Neural cell (in vitro differentiated cells): ENCODE results near the gene SIL1. TPM values are rescaled to one million over a fixed set of nuclear protein-coding genes. Genes with fewer than 3 reads are reported as not detected.

Experiments used
- H2AFZ ChIP-seq: fragments of 200-600, 300-800 bp; sonication (generic), shearing (Covaris generic); 2 replicates; pipeline ENCODE4 v1.6.0; 2014; ENCODE audit warnings: low read depth, mild to moderate bottlenecking, antibody characterized with exemption, low read length, moderate library complexity
- H3F3A ChIP-seq: fragments of 200-600 bp; shearing (Covaris generic); 2 replicates; pipeline ENCODE4 v1.6.1; 2016; ENCODE audit warnings: mild to moderate bottlenecking, moderate library complexity, mixed read lengths, antibody characterized with exemption, low read length; ENCODE audit not compliant: insufficient read depth, poor library complexity, severe bottlenecking
- H3K27ac ChIP-seq: fragments of 200-600, 300-800 bp; sonication (generic), shearing (Covaris generic); 2 replicates; pipeline ENCODE4 v1.5.1; 2014; ENCODE audit warnings: mild to moderate bottlenecking, low read length, moderate library complexity
- H3K27me3 ChIP-seq: fragments of 300-800, 200-600 bp; sonication (generic), shearing (Covaris generic); 2 replicates; pipeline ENCODE4 v1.6.0; 2014; ENCODE audit warnings: mild to moderate bottlenecking, low read depth, low read length, moderate library complexity; ENCODE audit not compliant: insufficient read depth
- H3K36me3 ChIP-seq: fragments of 300-800, 200-600 bp; sonication (generic), shearing (Covaris generic); 2 replicates; pipeline ENCODE4 v1.5.1; 2014; ENCODE audit warnings: mild to moderate bottlenecking, antibody characterized with exemption, low read length, moderate library complexity; ENCODE audit not compliant: insufficient read depth
- H3K4me2 ChIP-seq: fragments of 300-800, 200-600 bp; sonication (generic), shearing (Covaris generic); 2 replicates; pipeline ENCODE4 v1.6.0; 2014; ENCODE audit warnings: mild to moderate bottlenecking, low read length
- H3K4me3 ChIP-seq: fragments of 300-800, 200-600 bp; sonication (generic), shearing (Covaris generic); 2 replicates; pipeline ENCODE4 v1.5.1; 2014; ENCODE audit warnings: mild to moderate bottlenecking, low read length, moderate library complexity
- H3K79me2 ChIP-seq: fragments of 200-600 bp; shearing (Covaris generic); replicated peaks from 2 replicates; pipeline ENCODE4 v1.6.0; 2014; ENCODE audit warnings: mild to moderate bottlenecking, low read length, moderate library complexity; ENCODE audit not compliant: insufficient read depth
- H3K9ac ChIP-seq: fragments of 300-800, 200-600 bp; sonication (generic), shearing (Covaris generic); 2 replicates; pipeline ENCODE4 v1.6.1; 2016; ENCODE audit warnings: mild to moderate bottlenecking, low read length, mixed read lengths
- H3K9me2 ChIP-seq: fragments of 200-600 bp; shearing (Covaris generic); 2 replicates; pipeline ENCODE4 v1.6.1; 2016; ENCODE audit warnings: mild to moderate bottlenecking, low read length, mixed read lengths; ENCODE audit not compliant: insufficient read depth
- H3K9me3 ChIP-seq: fragments of 200-600, 300-800 bp; sonication (generic), shearing (Covaris generic); 2 replicates; pipeline ENCODE4 v1.6.1; 2016; ENCODE audit warnings: mild to moderate bottlenecking, mixed run types, low read length, moderate library complexity, mixed read lengths
- H4K20me1 ChIP-seq: fragments of 200-600 bp; shearing (Covaris generic); 2 replicates; pipeline ENCODE4 v1.6.1; 2016; ENCODE audit warnings: mild to moderate bottlenecking, mixed run types; ENCODE audit not compliant: insufficient read depth
- EP300 ChIP-seq: fragments of 450-650 bp; conservative IDR thresholded peaks from 2 replicates; pipeline ENCODE4 v1.6.1; 2014; ENCODE audit warnings: antibody characterized with exemption, mild to moderate bottlenecking, moderate library complexity; ENCODE audit not compliant: poor library complexity, severe bottlenecking
- EZH2 ChIP-seq: fragments of 200-600, 300-800 bp; shearing (Covaris generic), sonication (generic); IDR thresholded peaks from 2 replicates; pipeline ENCODE4 v1.6.1; 2014; ENCODE audit warnings: antibody characterized with exemption, low read length, borderline replicate concordance, mild to moderate bottlenecking; ENCODE audit not compliant: insufficient read depth, poor library complexity, severe bottlenecking
- MXI1 ChIP-seq: fragments of 450-650 bp; conservative IDR thresholded peaks from 2 replicates; pipeline ENCODE4 v1.6.1; 2014; ENCODE audit warnings: antibody characterized with exemption, mild to moderate bottlenecking; ENCODE audit not compliant: poor library complexity, severe bottlenecking
- POLR2AphosphoS5 ChIP-seq: IDR thresholded peaks from 2 replicates; pipeline ENCODE4 v1.6.1; 2012
- RAD21 ChIP-seq: fragments of 450-650 bp; conservative IDR thresholded peaks from 2 replicates; pipeline ENCODE4 v1.6.1; 2014; ENCODE audit warnings: antibody characterized with exemption, mild to moderate bottlenecking, moderate library complexity
- SMC3 ChIP-seq: fragments of 450-650 bp; conservative IDR thresholded peaks from 2 replicates; pipeline ENCODE4 v1.6.1; 2014; ENCODE audit warnings: antibody characterized with exemption, mild to moderate bottlenecking, moderate library complexity; ENCODE audit not compliant: poor library complexity
- TAF1 ChIP-seq: IDR thresholded peaks from 2 replicates; pipeline ENCODE4 v1.6.1; 2012; ENCODE audit warnings: low read depth
- polyA plus RNA-seq: library from polyadenylated mRNA; depleted of rRNA; stranded (reverse); fragments of >200 nt; gene quantifications from 2 replicates; pipeline ENCODE4 v1.2.3, GENCODE V29; 2014
- TF ChIP-seq, protein P1 (sequence below): IDR thresholded peaks from 2 replicates; pipeline ENCODE4 v1.6.1; 2012; ENCODE audit warnings: borderline replicate concordance
- TF ChIP-seq, protein P2 (sequence below): fragments of 450-650 bp; IDR thresholded peaks from 2 replicates; pipeline ENCODE4 v1.5.1; 2014; ENCODE audit warnings: antibody characterized with exemption, mild to moderate bottlenecking, moderate library complexity; ENCODE audit not compliant: poor library complexity, severe bottlenecking

Gene SIL1
- polyA plus RNA-seq, 1 donor from 2014 or later: 4.7 TPM

- Histone ChIP-seq H3K36me3 (no peaks in the 10 kb centered on the region), H3K9me2 (no peaks in the 10 kb centered on the region), H3K27ac (no peak overlapping the region), H3K9ac (no peak overlapping the region), H3K27me3 (no peaks in the 10 kb centered on the region), H4K20me1 (no peaks in the 10 kb centered on the region), H3K4me2 (no peak overlapping the region), H3K79me2 (no peaks in the 10 kb centered on the region), H3K9me3 (no peaks in the 10 kb centered on the region), H3K4me3 (no peak overlapping the region), H3F3A (no peaks in the 10 kb centered on the region), H2AFZ (no peak overlapping the region)
- TF ChIP-seq TAF1: no peak
- TF ChIP-seq EP300: no peak
- TF ChIP-seq SMC3: no peak
- TF ChIP-seq EZH2: no peak
- no peak for TF ChIP-seq POLR2AphosphoS5
- TF ChIP-seq, protein P1, sequence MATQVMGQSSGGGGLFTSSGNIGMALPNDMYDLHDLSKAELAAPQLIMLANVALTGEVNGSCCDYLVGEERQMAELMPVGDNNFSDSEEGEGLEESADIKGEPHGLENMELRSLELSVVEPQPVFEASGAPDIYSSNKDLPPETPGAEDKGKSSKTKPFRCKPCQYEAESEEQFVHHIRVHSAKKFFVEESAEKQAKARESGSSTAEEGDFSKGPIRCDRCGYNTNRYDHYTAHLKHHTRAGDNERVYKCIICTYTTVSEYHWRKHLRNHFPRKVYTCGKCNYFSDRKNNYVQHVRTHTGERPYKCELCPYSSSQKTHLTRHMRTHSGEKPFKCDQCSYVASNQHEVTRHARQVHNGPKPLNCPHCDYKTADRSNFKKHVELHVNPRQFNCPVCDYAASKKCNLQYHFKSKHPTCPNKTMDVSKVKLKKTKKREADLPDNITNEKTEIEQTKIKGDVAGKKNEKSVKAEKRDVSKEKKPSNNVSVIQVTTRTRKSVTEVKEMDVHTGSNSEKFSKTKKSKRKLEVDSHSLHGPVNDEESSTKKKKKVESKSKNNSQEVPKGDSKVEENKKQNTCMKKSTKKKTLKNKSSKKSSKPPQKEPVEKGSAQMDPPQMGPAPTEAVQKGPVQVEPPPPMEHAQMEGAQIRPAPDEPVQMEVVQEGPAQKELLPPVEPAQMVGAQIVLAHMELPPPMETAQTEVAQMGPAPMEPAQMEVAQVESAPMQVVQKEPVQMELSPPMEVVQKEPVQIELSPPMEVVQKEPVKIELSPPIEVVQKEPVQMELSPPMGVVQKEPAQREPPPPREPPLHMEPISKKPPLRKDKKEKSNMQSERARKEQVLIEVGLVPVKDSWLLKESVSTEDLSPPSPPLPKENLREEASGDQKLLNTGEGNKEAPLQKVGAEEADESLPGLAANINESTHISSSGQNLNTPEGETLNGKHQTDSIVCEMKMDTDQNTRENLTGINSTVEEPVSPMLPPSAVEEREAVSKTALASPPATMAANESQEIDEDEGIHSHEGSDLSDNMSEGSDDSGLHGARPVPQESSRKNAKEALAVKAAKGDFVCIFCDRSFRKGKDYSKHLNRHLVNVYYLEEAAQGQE: no peak
- TF ChIP-seq MXI1: no peak
- TF ChIP-seq RAD21: no peak
- TF ChIP-seq, protein P2, sequence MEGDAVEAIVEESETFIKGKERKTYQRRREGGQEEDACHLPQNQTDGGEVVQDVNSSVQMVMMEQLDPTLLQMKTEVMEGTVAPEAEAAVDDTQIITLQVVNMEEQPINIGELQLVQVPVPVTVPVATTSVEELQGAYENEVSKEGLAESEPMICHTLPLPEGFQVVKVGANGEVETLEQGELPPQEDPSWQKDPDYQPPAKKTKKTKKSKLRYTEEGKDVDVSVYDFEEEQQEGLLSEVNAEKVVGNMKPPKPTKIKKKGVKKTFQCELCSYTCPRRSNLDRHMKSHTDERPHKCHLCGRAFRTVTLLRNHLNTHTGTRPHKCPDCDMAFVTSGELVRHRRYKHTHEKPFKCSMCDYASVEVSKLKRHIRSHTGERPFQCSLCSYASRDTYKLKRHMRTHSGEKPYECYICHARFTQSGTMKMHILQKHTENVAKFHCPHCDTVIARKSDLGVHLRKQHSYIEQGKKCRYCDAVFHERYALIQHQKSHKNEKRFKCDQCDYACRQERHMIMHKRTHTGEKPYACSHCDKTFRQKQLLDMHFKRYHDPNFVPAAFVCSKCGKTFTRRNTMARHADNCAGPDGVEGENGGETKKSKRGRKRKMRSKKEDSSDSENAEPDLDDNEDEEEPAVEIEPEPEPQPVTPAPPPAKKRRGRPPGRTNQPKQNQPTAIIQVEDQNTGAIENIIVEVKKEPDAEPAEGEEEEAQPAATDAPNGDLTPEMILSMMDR: no peak
Observed at GRCh38 chr5:138990986-138991590, 207.1 kb downstream of the SIL1 start.

- no peaks in the 10 kb centered on the region for H4K20me1 ChIP-seq
- no peak overlapping the region for H3K4me3 ChIP-seq
- no peak overlapping the region for H3K4me2 ChIP-seq
- H3K27me3 ChIP-seq: no peaks in the 10 kb centered on the region
- no peaks in the 10 kb centered on the region for H3K9me2 ChIP-seq
- no peak overlapping the region for H3K9ac ChIP-seq
- TF ChIP-seq EZH2 (no peak), EP300 (no peak), MXI1 (no peak), SMC3 (no peak), RAD21 (no peak), TAF1 (no peak), POLR2AphosphoS5 (no peak)
- TF ChIP-seq, protein P2: no peak
- TF ChIP-seq, protein P1: no peak
- no peak overlapping the region for H2AFZ ChIP-seq
- no peaks in the 10 kb centered on the region for H3K79me2 ChIP-seq
- no peaks in the 10 kb centered on the region for H3K9me3 ChIP-seq
- no peaks in the 10 kb centered on the region for H3K36me3 ChIP-seq
- no peak overlapping the region for H3K27ac ChIP-seq
- H3F3A ChIP-seq: no peaks in the 10 kb centered on the region
Observed at GRCh38 chr5:138989720-138990119, 208.4 kb downstream of the SIL1 start.
